Activated CD8-positive, alpha-beta memory T cell treated with anti-CD3 and anti-CD28 coated beads, Interleukin-2, amount 10 ng/mL, durations not matched to agents 7 days and 5 days (primary cell): ENCODE measurements around the gene CNDP1. TPM values are rescaled to one million over a fixed set of nuclear protein-coding genes. Genes with fewer than 3 reads are reported as not detected.
"Not testable (repeated sequence)": the region's sequence is repeated elsewhere in the genome, so short reads cannot be mapped to it uniquely, and the experiment has no call there.

Experiments used
- ATAC-seq: fragments of 150-1000 bp; cut with Tn5 transposase; one replicate; pipeline ENCODE4 v1.10.0; 2021; ENCODE audit warnings: moderate library complexity
- CTCF ChIA-PET: fragments of 350-600 bp; sonication (Branson Sonifier 250); formaldehyde crosslinking; loops from one replicate; lab custom pipeline; 2021; ENCODE audit warnings: antibody characterized with exemption; lab: Charles Lee
- DNase-seq: peaks from one replicate; pipeline ENCODE4 v3.0.0-alpha.2; 2020
- H3K27ac Mint-ChIP-seq: one replicate; pipeline ENCODE4 v1.8.0; 2021; ENCODE audit warnings: mild to moderate bottlenecking, mixed read lengths
- H3K27me3 Mint-ChIP-seq: one replicate; pipeline ENCODE4 v1.8.0; 2021; ENCODE audit warnings: mixed read lengths
- H3K36me3 Mint-ChIP-seq: one replicate; pipeline ENCODE4 v1.8.0; 2021; ENCODE audit warnings: mild to moderate bottlenecking, mixed read lengths
- H3K4me1 Mint-ChIP-seq: one replicate; pipeline ENCODE4 v1.8.0; 2021; ENCODE audit warnings: mixed read lengths
- H3K4me3 Mint-ChIP-seq: one replicate; pipeline ENCODE4 v1.8.0; 2021; ENCODE audit warnings: mild to moderate bottlenecking, moderate library complexity, mixed read lengths
- H3K9me3 Mint-ChIP-seq: one replicate; pipeline ENCODE4 v1.8.0; 2022; ENCODE audit warnings: low read depth, mixed read lengths
- total RNA-seq, 2 experiments: library from RNA; stranded (reverse); gene quantifications; one replicate each; pipeline ENCODE4 v1.2.3, GENCODE V29; 2021

CNDP1 gene
- total RNA-seq, 2 experiments from 2014 or later, result 0.28 TPM; not detected in 1

DNA sequence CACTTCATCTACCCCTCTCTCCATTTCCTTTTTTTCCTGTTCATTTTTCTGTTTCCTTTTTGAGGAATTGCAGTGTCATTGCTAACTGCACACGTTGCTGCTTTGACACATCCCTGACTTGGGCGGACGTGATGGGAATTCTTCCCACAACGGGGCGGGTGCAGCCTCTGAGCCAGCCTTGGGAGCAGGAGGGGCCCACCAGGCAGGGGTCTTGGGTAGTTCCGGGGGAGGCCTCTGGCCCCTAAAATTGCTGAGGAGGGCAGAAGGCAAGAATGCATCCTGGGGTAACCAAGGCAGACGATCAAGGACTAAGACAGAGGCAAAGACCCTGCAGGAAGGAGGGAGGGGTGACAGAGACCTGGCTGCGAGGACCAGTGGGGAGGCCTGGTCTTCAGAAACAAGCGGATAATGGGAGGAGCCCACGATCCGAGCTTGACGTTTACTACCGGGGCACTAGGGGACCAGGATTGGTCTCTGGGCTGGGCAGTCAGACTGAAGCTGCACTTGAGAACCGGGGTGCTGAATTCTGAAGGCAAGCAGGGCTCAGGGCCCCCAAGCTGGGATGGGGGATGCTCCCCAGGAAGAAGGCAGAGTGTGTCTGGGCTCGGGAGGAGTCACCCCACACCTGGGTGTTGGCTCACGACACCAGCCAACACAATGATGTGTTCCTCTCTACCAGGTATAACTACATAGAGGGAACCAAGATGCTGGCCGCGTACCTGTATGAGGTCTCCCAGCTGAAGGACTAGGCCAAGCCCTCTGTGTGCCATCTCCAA lies 14.8 kb upstream of the CNDP1 start:
- peaks cover 32% of the 10 kb centered on the region for H3K36me3 Mint-ChIP-seq
- CTCF ChIA-PET, result no interaction called here
- H3K27me3 Mint-ChIP-seq, result no peaks in the 10 kb centered on the region

DNA sequence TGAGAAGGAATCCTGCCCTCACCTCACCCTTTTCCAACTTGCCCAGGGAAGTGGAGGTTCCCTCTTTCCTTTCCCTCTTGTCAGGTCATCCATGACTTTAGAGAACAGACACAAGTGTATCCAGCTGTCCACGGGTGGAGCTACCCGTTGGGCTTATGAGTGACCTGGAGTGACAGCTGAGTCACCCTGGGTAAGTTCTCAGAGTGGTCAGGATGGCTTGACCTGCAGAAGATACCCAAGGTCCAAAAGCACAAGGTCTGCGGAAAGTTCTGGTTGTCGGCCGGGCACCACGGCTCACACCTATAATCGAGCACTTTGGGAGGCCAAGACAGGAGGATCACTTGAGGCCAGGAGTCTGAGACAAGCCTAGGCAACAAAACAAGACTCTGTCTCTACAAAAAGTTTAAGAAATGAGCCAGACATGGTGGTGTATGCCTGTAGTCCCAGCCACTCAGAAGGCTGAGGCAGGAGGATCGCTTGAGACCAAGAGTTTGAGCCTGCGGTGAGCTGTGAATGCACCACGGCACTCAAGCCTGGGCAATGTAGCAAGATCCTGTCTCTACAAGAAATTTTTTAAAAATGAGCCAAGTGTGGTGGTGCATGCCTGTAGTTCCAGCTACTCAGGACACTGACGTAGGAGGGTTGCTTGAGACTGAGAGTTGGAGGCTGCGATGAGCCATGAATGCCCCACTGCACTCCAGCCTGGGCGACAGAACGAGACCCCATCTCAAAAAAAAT lies 14.0 kb upstream of the CNDP1 start:
- no peak overlapping the region for H3K27ac Mint-ChIP-seq
- H3K4me3 Mint-ChIP-seq, result no peak overlapping the region
- peaks cover 28% of the 10 kb centered on the region for H3K36me3 Mint-ChIP-seq
- H3K4me1 Mint-ChIP-seq, result no peaks in the 10 kb centered on the region
- H3K9me3 Mint-ChIP-seq, result no peaks in the 10 kb centered on the region
- H3K27me3 Mint-ChIP-seq, result no peaks in the 10 kb centered on the region
- CTCF ChIA-PET, result no interaction called here
- ATAC-seq (no peak), DNase-seq (no peak)

More for the DNA sequence above, 14.8 kb upstream of the CNDP1 start:
- Mint-ChIP-seq H3K4me3 (no peak overlapping the region), H3K9me3 (no peaks in the 10 kb centered on the region), H3K4me1 (no peaks in the 10 kb centered on the region), H3K27ac (no peak overlapping the region)
- ATAC-seq, result no peak
- no peak for DNase-seq

DNA sequence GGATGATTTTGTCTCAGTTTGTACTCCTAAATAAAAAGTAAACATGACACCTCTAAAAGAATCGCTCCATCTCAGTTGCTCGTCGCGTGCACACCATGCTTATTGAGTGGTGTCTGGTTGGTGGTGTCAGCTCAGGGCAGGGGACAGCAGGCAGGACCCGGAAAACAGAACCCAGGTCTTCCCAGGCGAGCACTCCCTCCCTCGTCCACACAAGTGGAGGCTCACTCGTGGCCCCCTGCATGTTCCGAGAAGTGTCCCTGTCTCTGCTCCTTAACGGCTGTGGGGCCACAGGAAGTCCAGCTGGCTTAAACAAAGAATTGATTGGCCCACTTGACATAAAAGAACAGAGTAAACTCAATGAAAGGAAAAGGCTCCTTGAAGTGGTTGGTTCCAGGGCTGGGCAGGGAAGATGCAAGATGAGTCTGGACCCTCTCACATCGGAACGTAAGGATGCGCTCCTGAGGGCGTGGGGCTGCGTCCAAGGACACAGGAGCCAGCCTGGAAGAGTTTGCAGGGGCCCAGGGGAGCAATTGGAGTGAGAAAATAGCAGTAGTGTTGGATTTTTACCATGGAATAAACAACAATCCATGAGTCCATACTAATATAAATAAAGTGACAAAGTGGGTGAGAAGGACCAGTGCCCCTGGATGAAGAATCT lies 13.1 kb upstream of the CNDP1 start:
- peaks cover 28% of the 10 kb centered on the region for H3K36me3 Mint-ChIP-seq
- ATAC-seq, result no peak
- no peaks in the 10 kb centered on the region for H3K9me3 Mint-ChIP-seq
- H3K4me1 Mint-ChIP-seq, result no peaks in the 10 kb centered on the region
- no peak for DNase-seq
- no peak overlapping the region for H3K27ac Mint-ChIP-seq
- H3K27me3 Mint-ChIP-seq, result no peaks in the 10 kb centered on the region
- CTCF ChIA-PET, result no interaction called here
- H3K4me3 Mint-ChIP-seq, result no peak overlapping the region

DNA sequence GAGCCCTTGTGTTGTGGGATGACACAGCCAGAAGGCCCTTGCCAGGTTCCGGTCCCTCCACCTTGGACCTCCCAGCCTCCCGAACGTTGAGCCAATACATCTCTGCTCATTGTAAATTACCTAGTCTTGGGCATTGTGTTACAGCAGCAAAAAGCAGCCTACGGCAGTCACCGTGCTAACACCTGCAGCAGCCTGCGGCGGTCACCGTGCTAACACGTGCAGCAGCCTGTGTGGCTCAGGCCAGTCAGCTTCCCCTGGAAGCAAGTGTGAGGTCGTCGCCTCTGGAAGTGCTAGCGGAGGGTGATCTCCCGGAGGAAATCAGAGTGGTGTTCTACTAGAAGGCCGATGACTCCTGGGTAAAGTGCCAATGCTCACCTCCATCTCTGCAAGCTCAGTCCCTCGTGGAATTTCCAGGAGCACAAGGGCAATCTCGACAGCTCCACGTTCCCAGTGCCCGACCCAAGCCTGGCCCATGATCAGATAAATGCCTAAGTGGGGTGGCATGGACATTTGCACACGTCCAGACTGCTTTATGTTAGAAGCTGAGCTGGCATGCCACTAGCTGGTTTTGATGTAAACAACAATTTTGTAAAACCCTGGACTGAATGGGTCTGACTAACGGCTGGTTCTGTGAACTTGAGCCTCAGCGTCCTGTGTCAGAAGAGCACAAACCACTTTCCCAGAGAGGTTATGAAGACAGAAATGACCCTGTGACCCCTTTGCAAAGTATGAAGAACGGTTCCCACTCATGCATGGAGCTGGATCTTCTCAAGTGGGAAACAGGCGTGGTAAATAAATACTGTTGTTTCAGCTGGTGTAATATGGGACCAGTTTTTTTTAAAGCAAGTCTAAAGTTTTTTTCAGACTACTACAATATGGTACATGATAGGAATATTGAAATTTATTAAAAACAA lies 11.4 kb upstream of the CNDP1 start:
- Mint-ChIP-seq H3K36me3 (peaks cover 24% of the 10 kb centered on the region), H3K9me3 (no peaks in the 10 kb centered on the region), H3K27ac (no peak overlapping the region), H3K4me3 (no peak overlapping the region), H3K27me3 (peaks cover 9% of the 10 kb centered on the region), H3K4me1 (no peaks in the 10 kb centered on the region)
- no peak for ATAC-seq
- CTCF ChIA-PET, result interaction anchor here (1.6 kb wide), 1 partner anchor 29 kb away, joined by 7 read pairs; no protein-coding TSS in a partner anchor
- no peak for DNase-seq

DNA sequence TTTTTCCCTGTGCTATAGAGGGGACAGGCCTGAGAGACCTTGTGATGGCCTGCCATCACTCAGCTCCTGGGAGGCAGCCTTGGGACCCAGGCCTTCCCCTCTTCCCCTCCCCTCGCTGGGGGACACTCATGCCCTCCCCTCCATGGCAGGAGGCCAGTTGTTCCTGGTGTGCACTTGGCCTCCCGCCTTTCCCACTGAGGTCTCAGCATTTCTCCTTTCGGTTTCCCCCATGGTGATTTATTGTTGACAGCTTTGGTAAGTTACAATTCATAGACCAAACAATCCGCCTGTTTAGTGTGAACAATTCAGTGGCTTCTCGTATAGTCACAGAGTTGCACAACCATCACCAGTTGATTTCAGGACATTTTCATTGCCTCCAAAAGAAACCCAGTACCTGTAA lies 10.2 kb upstream of the CNDP1 start:
- Mint-ChIP-seq H3K36me3 (peaks cover 17% of the 10 kb centered on the region), H3K4me1 (no peaks in the 10 kb centered on the region), H3K4me3 (no peak overlapping the region), H3K9me3 (no peaks in the 10 kb centered on the region), H3K27ac (no peak overlapping the region), H3K27me3 (peaks cover 18% of the 10 kb centered on the region)
- CTCF ChIA-PET, result no interaction called here
- DNase-seq (no peak), ATAC-seq (no peak)

DNA sequence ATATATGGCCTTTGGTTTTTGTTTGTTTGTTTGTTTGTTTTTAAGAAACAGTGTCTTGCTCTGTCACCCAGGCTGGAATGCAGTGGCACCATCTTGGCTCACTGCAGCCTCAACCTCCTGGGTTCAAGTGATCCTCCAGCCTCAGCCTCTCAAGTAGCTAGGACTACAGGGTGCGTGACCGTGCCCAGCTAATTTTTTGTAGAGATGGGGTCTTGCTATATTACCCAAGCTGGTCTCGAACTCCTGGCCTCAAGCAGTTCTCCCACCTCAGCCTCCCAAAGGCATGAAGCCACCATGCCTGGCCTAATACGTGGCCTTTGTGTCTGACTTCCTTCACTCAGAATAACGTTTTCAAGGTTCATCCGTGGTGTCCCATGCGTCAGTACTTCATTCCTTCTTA lies 9.4 kb upstream of the CNDP1 start:
- H3K4me3 Mint-ChIP-seq, H3K36me3 Mint-ChIP-seq, H3K27ac Mint-ChIP-seq, ATAC-seq, DNase-seq, H3K4me1 Mint-ChIP-seq, H3K9me3 Mint-ChIP-seq, CTCF ChIA-PET: not testable (repeated sequence)
- H3K27me3 Mint-ChIP-seq, result peaks cover 18% of the 10 kb centered on the region

DNA sequence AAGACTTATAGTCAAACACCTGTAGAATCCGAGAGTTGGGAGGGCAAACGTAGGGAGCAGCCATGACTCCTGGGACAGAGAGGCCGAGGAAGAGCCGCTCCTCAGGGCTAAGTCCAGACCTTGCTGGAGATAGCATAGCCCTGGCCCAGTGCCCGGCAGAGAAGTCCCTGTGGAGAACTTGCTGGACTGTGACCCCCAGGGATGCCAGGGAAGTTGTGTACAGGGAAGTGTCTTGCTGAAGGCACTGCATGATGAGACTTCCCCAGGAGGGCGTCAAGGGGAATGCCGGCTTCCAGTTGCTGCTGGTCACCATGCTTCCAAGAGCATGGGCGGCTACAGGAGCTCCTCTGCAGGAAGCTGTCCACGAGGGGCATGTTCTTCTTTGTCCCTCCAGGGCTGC lies 8.6 kb upstream of the CNDP1 start:
- no peak for DNase-seq
- no peak for ATAC-seq
- CTCF ChIA-PET, result interaction anchor here (2.0 kb wide), 1 partner anchor 26 kb away, joined by 6 read pairs; no protein-coding TSS in a partner anchor
- H3K27me3 Mint-ChIP-seq, result peaks cover 18% of the 10 kb centered on the region
- H3K27ac Mint-ChIP-seq, result no peak overlapping the region
- H3K9me3 Mint-ChIP-seq, result no peaks in the 10 kb centered on the region
- no peak overlapping the region for H3K4me3 Mint-ChIP-seq
- no peaks in the 10 kb centered on the region for H3K4me1 Mint-ChIP-seq
- H3K36me3 Mint-ChIP-seq, result peaks cover 3% of the 10 kb centered on the region

DNA sequence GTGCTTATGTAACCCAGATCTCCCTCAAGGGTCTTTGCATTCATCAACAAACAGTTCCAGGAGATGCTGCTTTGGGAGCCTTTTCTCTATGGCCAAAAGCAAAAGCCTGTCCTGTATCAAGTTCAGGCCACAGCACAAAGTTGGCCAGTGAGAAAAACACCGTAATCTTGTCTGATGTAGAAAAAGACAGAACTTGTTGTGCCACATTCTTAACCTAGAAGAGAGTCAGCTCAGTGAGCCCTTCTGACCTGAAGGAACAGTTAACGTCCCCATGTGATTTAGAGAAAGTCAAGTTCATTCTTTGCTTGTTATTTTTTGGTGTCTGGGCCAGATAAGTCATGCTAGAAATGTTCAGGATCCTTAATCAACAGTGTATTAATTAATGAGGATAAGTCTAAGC lies 7.8 kb upstream of the CNDP1 start:
- no peak overlapping the region for H3K27ac Mint-ChIP-seq
- ATAC-seq (no peak), DNase-seq (no peak)
- H3K9me3 Mint-ChIP-seq, result no peaks in the 10 kb centered on the region
- no peaks in the 10 kb centered on the region for H3K4me1 Mint-ChIP-seq
- peaks cover 18% of the 10 kb centered on the region for H3K27me3 Mint-ChIP-seq
- no peak overlapping the region for H3K4me3 Mint-ChIP-seq
- no peaks in the 10 kb centered on the region for H3K36me3 Mint-ChIP-seq
- CTCF ChIA-PET, result interaction anchor here (2.0 kb wide), 1 partner anchor 25 kb away, joined by 6 read pairs; no protein-coding TSS in a partner anchor

DNA sequence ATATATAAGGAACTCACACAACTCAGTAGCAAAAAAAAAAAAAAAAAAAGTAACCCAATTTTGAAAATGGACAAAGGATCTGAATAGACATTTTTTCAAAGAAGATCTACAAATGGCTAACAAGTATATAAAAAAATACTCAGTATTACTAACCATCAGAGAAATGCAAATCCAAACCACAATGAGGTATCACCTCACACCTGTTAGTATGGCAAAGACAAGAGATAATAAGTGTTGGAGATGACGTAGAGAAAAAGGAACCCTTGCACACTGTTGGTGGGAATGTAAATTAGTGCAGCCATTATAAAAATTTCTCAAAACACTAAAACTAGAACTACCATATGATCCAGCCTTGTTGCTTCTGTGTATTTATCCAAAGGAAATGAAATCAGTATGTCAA lies 5.8 kb upstream of the CNDP1 start:
- ATAC-seq (no peak), DNase-seq (no peak)
- Mint-ChIP-seq H3K27ac (no peak overlapping the region), H3K4me3 (no peak overlapping the region), H3K4me1 (no peaks in the 10 kb centered on the region), H3K27me3 (peaks cover 18% of the 10 kb centered on the region), H3K9me3 (no peaks in the 10 kb centered on the region), H3K36me3 (no peaks in the 10 kb centered on the region)
- CTCF ChIA-PET, result no interaction called here

DNA sequence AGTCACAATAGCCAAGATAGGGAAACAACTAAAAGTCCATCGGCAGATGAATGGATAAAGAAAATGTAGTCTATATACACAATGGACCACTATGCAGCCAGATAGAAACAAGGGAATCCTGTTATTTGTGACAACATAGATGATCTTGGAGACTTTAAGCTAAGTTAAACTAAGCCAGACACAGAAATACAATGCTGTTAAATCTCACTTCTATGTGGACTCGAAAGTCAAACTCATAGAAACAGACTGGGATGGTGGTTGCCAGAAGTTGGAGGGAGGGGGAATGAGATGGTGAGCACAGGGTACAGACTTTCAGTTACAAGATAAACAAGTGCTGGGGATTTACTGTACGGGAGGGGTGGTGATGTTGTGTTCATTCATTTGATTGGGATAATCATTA lies 5.4 kb upstream of the CNDP1 start:
- Mint-ChIP-seq H3K36me3 (no peaks in the 10 kb centered on the region), H3K27me3 (peaks cover 18% of the 10 kb centered on the region), H3K9me3 (no peaks in the 10 kb centered on the region), H3K4me1 (no peaks in the 10 kb centered on the region), H3K27ac (no peak overlapping the region), H3K4me3 (no peak overlapping the region)
- DNase-seq (no peak), ATAC-seq (no peak)
- CTCF ChIA-PET, result no interaction called here

DNA sequence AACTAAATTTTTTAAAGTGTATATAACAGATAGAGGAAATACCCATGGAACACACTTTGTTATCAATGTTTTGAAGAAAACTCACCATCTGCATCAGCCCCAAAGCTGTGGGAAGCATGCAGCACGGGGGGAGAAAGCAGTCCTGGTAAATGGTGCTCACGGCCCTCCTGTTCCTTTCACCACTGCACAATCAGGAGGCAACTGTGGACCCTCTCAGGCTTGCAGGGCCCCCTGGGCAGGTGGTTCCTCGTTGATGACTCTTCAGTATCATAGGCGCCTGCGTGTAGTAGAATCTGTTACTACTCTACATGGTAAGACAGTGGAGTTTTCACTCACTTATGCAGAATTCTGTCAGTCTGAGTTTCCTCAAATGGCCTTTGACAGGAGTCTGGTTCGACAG lies 4.9 kb upstream of the CNDP1 start:
- DNase-seq (no peak), ATAC-seq (no peak)
- H3K4me1 Mint-ChIP-seq, result no peaks in the 10 kb centered on the region
- H3K9me3 Mint-ChIP-seq, result no peaks in the 10 kb centered on the region
- H3K36me3 Mint-ChIP-seq, result no peaks in the 10 kb centered on the region
- CTCF ChIA-PET, result no interaction called here
- peaks cover 18% of the 10 kb centered on the region for H3K27me3 Mint-ChIP-seq
- H3K4me3 Mint-ChIP-seq, result no peak overlapping the region
- H3K27ac Mint-ChIP-seq, result no peak overlapping the region

DNA sequence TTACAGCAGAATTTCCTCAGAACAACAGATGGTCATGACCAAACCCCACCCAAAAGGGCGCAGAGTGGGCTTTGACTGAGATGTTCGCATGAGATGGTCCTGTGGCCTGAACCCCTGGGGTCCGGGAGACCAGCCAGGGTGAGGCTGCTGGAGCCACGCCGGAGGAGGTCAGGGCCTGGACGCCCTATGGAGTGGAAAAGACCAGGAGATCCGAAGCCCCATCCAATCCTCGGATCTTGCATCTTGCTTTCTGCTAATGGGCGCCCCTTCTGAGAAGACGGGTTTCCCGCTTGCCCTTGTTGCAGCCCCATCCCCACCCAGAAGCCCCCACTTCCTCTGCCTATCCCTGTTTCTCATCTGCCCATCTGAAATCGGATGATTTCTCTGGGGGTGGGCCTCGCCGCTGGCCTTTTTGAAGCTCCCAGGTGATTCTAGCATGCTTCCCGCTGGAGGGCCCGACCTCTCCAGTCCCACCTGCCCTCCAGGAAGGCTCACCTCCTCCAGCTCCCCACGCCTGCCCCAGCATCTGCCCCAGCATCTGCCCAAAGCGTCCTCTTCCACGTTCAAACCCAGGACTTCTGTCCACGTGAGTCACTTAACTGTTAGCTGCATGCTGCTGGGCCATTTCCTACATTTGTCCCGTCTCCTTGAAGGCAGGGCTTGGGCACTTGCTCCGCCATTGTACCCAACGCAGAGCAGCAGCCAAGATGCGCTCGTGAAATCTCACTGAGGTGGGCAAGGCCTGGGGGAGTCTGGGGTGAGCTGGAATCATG lies 4.3 kb upstream of the CNDP1 start:
- DNase-seq (no peak), ATAC-seq (no peak)
- H3K9me3 Mint-ChIP-seq, result no peaks in the 10 kb centered on the region
- H3K27me3 Mint-ChIP-seq, result peaks cover 18% of the 10 kb centered on the region
- H3K36me3 Mint-ChIP-seq, result no peaks in the 10 kb centered on the region
- CTCF ChIA-PET, result interaction anchor here (1.2 kb wide), 1 partner anchor 22 kb away, joined by 6 read pairs; no protein-coding TSS in a partner anchor
- no peak overlapping the region for H3K4me3 Mint-ChIP-seq
- no peaks in the 10 kb centered on the region for H3K4me1 Mint-ChIP-seq
- H3K27ac Mint-ChIP-seq, result no peak overlapping the region
